ACHN (cell line): ENCODE measurements around the gene MALT1.

Source experiments
- DNase-seq: peaks from one replicate; pipeline ENCODE4 v3.0.0-alpha.2; 2015
- in situ Hi-C: cut with HindIII; loops from 2 replicates; pipeline ENCODE4 v1.10.0; 2017; ENCODE audit warnings: low sequenced_read_pairs, low pct_ligation_motif_present, low pct_unique_long_range_greater_than_20kb

Gene MALT1

GRCh38 chr18:58716060-58716756, 44.9 kb downstream of the MALT1 start:
- no peak for DNase-seq
- in situ Hi-C loops = no loop called here

GRCh38 chr18:58721566-58722239, 50.4 kb downstream of the MALT1 start:
- in situ Hi-C loops = no loop called here
- no peak for DNase-seq

DNA sequence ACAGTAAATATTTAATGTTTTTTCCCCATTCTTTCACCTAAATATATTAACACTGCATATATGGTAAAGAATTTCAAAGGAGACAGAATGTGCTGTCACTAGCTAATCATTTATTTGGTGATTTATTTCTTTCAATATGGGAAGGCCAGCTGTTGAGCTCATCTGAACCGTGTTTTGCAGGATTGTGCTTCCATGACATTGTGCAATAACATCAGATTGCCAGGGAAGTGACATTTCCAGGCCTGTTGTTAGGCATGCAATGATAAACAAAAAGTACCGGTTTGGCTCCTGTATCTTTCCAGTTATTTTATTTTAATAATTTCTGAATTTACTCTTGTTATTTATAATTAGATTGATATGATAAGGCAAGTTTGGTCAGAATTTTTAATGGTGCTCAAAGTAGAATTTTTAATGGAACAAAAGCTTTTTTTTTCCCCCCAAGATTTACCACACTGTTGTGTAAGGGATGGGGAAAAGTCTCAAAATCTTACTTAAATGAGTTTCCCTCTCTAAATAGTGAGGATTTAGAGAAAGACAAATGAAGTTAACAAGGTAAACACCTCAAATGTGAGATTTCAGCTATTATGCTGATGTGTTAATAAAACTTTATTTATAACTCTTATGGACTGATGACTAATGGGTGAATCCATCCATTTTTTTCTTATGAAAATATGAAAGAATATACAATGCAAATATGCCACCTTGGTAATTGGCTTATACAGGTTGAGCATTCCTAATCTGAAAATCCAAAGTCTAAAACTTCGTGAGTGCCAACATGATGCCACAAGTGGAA, 52.7 kb downstream of the MALT1 start:
- in situ Hi-C loops = no loop called here
- no peak for DNase-seq

GRCh38 chr18:58726671-58727070, 55.4 kb downstream of the MALT1 start:
- in situ Hi-C loops = no loop called here
- no peak for DNase-seq

GRCh38 chr18:58727776-58728500, 56.7 kb downstream of the MALT1 start:
- DNase-seq = no peak
- in situ Hi-C loops = no loop called here

DNA sequence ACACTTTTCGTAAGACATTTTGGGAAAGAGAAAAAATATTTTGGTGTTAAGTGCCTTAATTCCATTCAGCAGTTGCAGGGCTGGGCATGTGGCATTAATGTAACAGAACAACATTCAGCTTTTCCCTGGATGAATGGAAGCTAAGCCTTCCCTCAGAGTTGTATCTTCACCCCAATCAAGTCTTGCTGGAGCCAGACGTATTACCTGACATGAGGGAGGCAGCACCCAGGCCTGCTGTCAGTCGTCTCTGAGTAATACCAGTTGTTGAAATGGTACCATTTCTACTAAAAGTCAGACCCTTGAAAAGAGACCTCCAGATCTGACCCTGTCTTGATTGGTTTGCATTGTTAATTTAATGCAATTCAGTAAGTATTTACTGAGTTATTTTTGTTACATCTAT, 57.5 kb downstream of the MALT1 start:
- no peak for DNase-seq
- in situ Hi-C loops = no loop called here

DNA sequence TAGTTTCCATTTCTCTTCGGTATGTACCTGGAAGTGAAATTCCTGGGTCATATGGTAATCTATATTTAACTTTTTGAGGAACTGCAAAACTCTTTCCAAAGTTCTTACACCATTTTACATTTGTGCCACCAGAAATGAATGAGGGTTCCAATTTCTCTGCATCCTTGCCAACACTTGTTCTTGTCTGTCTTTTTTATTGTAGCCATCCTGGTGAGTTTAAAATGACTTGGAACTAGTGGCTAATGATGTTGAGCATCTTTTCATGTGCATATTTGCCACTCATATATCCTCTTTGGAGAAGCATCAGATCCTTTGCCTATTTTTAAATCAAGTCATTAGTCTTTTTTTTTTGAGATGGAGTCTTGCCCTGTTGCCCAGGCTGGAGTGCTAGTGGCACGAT, 59.4 kb downstream of the MALT1 start:
- in situ Hi-C loops = no loop called here
- DNase-seq = no peak

- in situ Hi-C loops = no loop called here
Observed at GRCh38 chr18:58732471-58732870, 61.2 kb downstream of the MALT1 start.

GRCh38 chr18:58733866-58734265, 62.6 kb downstream of the MALT1 start:
- no peak for DNase-seq
- in situ Hi-C loops = no loop called here

More at GRCh38 chr18:58732471-58732870, 61.2 kb downstream of the MALT1 start:
- no peak for DNase-seq

DNA sequence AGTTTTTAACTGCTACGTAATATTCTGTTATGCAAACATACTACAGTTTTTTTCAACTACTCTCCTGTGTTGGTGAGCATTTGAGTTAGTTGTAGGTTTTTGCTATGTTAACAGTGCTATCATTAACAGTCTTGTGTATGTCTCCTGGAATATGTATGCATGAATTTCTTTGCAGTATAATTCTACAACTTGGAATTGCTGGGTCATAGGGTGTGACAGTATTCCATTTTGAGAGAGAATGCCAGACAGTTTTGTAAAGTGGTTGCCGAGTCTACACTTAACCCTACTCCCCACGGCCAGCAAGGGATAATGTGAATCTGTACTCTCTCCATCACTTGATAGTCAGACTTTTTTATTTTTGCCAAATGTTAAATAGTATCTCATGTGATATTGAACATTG, 67.1 kb downstream of the MALT1 start:
- in situ Hi-C loops = no loop called here

DNA sequence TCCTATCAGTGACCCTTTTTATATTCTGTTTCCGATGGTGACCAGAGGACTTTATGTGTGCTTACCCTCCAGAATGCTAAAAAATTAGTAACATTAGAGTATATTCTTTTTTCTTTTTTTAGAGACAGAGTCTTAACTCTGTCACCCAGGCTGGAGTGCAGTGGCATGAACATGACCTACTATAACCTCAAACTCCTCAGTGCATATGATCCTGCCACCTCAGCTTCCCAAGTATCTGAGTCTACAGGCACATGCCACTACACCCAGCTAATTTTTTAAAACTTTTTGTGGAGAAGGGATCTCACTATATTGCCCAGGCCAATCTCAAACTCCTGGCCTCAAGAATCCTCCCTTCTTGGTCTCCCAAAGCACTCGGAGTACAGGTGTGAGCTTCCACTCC, 74.6 kb downstream of the MALT1 start:
- DNase-seq = no peak
- in situ Hi-C loops = no loop called here

More for the DNA sequence above, 67.1 kb downstream of the MALT1 start:
- DNase-seq = no peak

- no peak for DNase-seq
- in situ Hi-C loops = no loop called here
Observed at GRCh38 chr18:58748899-58749595, 77.8 kb downstream of the MALT1 start.

GRCh38 chr18:58753976-58754375, 82.7 kb downstream of the MALT1 start:
- no peak for DNase-seq
- in situ Hi-C loops = no loop called here

DNA sequence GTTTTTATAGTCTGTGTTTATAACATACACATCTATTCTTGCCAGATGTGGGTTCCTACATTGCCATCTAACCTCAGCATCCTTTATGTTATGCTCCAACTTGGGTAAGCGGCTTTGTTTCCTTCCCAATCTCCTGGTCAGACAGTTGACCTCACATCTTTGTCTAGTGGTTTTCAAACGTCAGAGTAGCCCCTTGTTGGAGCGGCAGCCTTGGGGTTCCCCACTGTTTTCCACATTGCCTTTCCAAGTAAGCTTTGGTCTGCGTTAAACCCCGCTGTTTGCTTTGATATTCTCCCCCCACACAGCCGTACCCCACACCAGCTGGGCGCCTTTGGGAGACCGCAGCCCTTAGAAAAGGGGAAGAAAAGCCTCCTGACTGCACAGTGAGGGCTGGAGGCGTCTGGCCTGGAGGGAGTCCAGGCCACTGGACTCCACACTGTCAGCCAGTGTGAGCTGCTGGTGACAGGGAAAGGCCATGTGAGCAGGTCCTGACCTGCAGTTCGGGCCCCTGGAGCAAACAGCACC, 83.3 kb downstream of the MALT1 start:
- in situ Hi-C loops = no loop called here
- no peak for DNase-seq

DNA sequence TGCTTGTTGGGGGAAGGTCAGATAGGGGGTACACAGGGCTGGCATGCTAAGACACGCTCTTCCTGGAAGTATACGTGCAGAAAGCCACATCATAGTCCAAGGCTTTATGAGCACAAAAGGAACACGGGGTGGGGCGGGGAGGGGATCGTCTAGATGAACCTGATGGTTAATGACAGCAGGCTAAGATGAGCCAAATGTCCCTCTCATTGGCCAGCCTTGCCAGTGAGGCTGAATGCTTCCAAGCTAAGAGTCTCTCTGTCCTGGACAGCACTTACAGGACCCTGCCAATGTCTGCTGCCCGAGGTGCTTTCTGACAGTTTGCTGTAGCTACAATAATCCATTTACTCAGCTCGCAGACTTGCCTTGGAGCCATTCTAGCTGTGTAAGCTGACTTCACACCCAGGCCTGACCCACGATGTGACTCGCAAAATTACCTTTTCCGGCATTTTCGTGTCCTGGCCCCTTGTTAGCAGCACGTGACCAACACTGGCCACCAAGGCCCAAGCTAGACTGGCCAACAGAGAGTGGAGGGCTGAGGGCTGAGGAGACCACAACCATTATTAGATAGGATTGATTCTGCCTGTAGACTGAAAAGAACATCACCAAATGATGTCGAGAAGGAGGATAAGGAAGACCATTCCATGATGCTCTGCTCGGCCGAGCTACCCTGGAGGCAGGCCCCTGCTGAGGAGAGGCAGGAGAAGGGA, 84.2 kb downstream of the MALT1 start:
- in situ Hi-C loops = no loop called here
- no peak for DNase-seq

DNA sequence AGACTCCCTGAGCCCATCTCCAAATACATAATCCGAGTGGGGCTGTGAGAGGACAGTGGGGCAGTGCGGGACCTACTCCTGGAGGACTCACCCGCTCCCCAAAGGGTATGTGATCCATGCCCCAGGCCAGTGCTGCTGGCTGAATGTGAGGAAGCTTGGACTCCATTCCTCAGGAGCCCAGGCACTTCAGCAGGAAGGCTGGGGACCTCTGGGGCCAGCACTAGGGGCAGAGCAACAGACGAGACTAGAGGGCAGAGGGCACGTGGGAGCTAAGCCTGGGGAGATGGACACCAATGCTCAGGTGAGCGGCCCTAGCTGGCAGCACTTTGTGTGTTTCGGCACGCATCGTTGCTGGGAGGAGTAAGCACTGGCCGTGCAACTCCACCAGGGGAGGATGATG, 84.9 kb downstream of the MALT1 start:
- in situ Hi-C loops = no loop called here

DNA sequence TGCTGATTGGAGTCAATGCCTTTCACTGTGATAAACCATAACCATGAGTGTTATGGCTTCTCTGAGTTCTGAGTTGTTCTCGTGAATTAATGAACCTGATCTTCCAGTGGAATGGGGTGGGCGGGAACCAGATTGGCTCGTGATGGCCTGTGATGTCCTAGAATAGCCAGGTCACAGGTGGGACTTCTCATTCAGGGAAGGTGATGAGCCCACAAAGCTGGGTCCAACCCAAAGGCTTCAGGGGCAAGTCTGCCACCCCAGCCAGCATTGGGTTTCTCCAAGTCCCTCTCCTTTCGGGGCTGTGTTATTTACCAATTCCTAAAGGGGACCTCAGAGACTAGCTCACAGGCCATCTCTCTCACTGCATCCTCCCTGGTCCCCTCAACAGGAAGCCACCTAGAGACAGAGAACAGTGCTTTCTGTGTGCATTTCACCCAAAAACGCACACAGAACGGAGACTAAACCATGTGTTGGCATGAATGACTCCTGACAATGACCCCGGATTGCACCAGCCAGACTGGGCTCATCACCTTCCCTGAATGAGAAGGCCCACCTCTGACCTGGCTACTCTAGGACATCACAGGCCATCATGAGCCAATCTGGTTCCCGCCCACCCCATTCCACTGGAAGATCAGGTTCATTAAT, 85.5 kb downstream of the MALT1 start:
- in situ Hi-C loops = no loop called here
- no peak for DNase-seq

More for the DNA sequence above, 84.9 kb downstream of the MALT1 start:
- no peak for DNase-seq
